ENCODE results near the gene DDX59. TPM values are rescaled to one million over a fixed set of nuclear protein-coding genes. Genes with fewer than 3 reads are reported as not detected.

DDX59 gene
- total RNA-seq, 1 donor from 2014 or later: 12.7 TPM

Other genes with a start within 250 kb of the DDX59 start
- gene KIF14, start 49.2 kb downstream of the DDX59 start, total RNA-seq: 0.11 TPM
- gene CAMSAP2, start 69.0 kb upstream of the DDX59 start, total RNA-seq: 37.4 TPM
- not detected for gene GPR25, start 203.1 kb upstream of the DDX59 start, total RNA-seq
- gene INAVA, start 225.0 kb upstream of the DDX59 start, total RNA-seq: not detected